H4 (cell line): Measurements from ENCODE around the gene ECHDC1. TPM values are rescaled to one million over a fixed set of nuclear protein-coding genes. Genes with fewer than 3 reads are reported as not detected.

ENCODE experiments used
- total RNA-seq: library from RNA; depleted of rRNA; stranded (reverse); fragments of >200 nt; shearing (Covaris generic); gene quantifications from 2 replicates; pipeline ENCODE4 v1.2.3, GENCODE V29; 2014; rRNA removed

The ECHDC1 gene
- total RNA-seq, 1 experiment from 2014 or later = 67.5 TPM

Other genes with a start within 250 kb of the ECHDC1 start
- 0.10 TPM in 1 of 2 replicates, not detected in the other for gene RSPO3, start 224.9 kb downstream of the ECHDC1 start, total RNA-seq
- gene RNF146, start 76.7 kb downstream of the ECHDC1 start, total RNA-seq = 18.0 and 18.9 TPM in 2 replicates
- gene KIAA0408, start 115.8 kb upstream of the ECHDC1 start, total RNA-seq = 0.94 and 1.4 TPM in 2 replicates
- not detected in 2 replicates for gene C6orf58, start 233.6 kb upstream of the ECHDC1 start, total RNA-seq